Measurements from ENCODE around the gene U2AF2.

Gene U2AF2

DNA sequence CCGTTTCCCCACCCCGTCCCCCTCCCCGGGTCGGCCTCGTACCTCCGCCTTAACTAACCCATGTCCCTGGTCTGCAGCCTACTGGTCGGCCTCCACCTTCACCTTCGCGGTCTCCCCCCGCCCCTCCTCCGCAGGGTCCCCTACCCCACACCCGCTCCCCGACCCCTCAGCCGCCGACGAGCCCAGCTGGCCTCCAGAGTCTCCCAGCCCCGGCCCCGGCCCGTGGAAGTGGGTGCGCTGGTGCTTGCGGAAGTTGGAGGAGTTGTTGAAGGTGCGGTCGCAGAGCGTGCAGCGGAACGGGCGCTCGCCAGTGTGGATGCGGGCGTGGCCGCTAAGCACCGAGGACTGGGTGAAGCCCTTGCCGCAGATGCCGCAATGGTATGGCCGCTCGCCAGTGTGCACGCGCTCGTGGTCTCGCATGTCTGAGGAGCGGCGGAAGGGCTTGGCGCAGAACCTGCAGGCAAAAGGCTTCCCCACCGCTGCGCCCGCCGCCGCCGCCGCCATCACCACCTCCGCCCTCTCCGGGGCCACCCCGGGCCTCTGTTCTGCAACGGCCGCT, 33.1 kb upstream of the U2AF2 start:
- DNase-seq (ENCODE audit: low read depth), result no peak

DNA sequence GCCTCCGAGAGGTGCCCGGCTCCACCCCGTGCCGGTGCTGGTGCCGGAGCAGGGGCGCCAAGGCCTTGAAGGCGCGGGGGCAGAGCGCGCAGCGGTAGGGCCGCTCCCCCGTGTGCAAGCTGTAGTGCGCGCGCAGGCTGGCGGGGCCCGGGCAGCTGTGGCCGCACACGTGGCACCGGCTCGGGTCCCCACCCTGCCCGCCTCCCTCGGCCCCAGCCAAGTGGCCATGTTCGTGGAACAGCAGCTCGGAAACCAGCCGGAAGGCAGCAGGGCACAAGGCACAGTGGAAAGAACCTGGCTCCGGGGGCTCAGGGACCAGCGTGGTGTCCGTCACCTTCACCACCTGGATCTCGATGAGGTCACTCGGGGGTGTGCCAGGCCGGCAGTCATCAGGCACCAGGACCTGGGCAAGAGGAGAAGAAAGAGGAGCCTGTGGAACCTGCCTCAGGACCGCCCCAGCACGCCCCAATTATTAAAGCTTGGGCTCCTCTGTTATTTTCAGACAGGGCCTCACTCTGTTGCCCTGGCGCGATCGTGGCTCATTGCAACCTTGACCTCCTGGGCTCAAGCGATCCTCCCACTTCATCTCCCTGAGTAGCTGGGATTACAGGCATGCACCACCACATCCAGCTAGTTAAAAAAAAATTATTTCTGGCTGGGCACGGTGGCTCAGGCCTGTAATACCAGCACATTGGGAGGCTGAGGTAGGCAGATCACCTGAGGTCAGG, 32.4 kb upstream of the U2AF2 start:
- no peak for DNase-seq (ENCODE audit: low read depth)

DNA sequence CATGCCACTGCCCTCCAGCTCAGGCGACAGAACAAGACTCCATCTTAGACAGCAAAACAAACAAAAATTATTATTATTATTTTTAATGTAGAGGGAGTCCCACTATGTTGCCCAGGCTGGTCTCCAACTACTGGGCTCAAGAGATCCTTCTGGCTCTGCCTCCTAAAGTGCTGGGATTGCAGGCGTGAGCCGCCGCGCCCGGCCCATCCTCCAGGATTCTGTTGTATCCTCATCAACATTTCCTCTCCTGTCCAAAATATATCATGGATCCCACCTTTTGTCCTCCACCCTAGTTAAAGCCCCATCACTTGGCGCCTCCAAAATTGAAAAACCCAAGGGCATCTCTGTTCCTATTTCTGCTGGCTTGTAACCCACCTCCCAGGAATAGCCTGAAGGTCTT, 31.7 kb upstream of the U2AF2 start:
- no peak for DNase-seq (ENCODE audit: low read depth)

DNA sequence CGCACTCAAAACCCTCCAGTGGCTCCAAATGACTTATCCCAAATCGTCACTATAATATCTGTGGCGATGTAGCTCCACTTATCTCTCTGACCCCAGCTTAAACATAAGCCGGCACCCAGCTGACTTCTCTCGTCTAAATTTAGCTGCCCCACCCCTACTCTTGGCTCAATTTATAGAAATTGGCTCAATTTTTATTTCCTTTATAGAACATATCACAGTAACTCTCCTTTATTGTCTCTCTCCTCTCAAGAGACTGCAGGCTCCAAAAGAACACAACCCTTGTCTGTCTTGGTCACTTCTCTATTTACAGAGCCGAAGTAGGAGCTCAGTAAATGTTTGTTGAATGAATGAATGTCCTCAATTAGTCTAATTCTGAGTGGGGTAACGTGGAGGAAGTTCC, 31.3 kb upstream of the U2AF2 start:
- no peak for DNase-seq (ENCODE audit: low read depth)

DNA sequence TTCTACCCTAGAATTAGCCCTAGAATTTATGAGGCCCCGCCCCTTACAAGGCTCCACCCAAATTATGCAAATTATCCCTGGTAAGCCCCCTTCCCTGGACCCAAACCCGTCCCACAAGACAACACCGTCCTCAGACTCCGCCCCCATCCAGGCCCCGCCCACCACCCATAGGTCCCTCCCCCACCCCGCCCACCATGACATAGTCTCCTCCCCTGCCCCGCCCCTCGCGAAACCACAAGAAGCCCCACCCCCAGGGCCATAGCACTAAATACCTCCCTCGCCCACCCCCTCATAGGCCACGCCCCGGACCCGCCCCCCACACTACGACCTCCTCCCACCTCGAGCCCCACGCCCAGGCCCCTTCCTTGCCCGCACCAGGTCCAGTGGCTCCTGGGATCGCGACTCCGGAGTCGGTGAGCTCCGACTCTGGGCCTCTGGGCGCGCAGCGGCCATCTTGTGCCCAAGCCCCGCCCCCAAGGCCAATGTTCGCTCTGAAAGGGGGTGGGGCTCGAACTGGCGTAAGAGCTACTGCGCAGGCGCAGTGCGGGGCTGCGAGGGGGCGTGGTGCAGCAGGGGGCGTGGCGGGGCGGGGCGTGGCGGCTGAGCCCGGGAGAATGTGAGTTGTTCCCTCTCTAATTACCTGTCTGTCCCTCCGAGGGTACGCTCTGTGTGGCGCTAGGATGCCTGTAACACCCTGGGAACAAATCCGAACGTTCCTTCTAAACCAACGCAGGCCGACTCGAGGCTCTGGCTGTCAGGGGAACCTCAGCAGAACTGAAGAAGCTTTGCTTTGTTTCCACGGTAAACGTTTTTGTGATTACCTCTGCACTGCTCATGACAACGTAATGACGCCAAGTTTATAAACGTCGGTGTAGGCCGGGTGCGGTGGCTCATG, 30.5 kb upstream of the U2AF2 start, which contains the start of gene ZNF784:
TSS of gene ZNF784 (minus strand) at position 458 of the 895 bp plus-strand sequence. CDS start at position 453, 5 bp downstream.
- DNase-seq (ENCODE audit: low read depth), result no peak

DNA sequence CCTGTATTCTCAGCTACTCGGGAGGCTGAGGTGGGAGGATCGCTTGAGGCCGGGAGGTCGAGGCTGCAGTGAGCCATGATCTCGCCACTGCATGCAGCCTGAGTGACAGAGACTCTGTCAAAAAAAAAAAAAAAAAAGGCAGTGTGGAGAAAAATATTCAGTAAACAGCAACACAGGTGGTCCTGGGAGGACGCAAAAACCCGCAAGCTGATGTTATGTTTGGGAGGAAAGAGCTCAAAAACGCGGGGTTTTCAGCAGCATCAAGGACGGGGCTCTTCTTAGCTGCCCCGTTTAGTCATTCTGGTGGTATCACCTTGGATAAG, 29.9 kb upstream of the U2AF2 start:
- no peak for DNase-seq (ENCODE audit: low read depth)

DNA sequence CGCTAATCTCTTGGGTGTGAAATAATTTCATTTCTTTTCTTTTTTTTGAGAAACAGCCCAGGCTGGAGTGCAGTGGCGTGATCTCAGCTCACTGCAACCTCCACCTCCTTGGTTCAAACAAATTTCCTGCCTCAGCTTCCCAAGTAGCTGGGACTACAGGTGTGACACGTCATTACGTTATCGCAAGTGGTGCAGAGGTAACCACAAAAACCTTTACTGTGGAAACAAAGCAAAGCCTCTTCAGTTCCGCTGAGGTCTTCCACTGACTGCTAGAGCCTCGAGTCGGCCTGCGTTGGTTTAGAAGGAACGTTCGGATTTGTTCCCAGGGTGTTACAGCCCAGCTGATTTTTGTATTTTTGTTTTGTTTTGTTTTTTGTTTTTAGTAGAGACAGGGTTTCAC, 28.5 kb upstream of the U2AF2 start:
- DNase-seq (ENCODE audit: low read depth), result no peak

DNA sequence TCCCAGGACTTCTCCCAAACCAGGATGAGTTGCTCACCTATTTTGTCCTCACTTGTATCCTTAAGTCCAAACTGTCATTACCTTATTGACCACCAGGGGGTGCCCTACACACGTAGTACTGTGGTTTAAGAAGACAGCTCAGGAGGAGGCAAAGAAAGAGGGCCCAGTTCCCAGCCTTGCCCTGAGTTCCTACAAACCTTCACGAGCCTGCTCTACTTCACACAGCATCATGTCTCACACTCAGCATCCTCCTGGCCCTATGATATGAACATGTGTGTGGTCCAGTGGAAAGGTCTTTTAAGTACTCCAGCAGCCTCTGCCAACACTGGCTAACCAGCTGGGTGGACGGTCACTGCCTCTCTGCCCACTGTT, 22.4 kb upstream of the U2AF2 start:
- peak; percentile 79 for DNase-seq (ENCODE audit: low read depth)

DNA sequence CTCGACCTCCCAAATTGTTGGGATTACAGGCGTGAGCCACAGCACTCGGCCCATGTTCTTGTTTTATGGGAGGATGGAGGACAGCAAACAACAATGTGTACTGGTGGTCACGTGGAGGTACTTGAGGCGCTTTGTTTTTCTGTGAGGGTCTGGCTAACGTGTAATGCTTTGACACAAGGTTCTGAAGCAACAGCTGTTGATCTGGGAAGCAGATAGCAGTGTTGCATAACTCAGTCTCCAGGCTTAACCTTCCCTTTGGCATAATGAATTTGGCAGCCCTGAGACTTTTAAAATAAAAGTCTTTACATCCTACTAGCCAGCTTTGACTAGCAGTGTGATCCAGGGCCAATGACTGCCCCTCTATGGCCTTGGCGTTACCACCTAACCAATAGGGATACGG, 21.0 kb upstream of the U2AF2 start:
- DNase-seq (ENCODE audit: low read depth), result no peak

DNA sequence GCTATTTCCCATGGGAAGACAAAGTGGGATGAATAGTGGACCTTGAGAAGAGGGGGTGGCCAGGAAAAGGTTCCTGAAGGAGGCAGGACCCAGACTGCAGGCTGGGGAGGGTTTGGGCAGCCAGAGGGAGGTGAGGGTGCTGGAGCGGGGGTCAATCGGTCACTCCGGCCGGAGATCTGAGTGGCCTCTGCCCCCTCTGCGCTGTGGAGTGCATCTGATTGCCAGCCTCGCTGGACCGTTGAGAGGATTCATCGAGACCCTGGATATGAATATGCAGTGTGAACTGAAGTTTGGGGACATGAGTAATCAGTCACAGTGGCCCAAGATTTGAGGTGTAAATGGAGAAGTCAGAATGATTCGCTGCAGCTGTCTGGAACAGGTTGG, 19.5 kb upstream of the U2AF2 start:
- DNase-seq (ENCODE audit: low read depth), result no peak

DNA sequence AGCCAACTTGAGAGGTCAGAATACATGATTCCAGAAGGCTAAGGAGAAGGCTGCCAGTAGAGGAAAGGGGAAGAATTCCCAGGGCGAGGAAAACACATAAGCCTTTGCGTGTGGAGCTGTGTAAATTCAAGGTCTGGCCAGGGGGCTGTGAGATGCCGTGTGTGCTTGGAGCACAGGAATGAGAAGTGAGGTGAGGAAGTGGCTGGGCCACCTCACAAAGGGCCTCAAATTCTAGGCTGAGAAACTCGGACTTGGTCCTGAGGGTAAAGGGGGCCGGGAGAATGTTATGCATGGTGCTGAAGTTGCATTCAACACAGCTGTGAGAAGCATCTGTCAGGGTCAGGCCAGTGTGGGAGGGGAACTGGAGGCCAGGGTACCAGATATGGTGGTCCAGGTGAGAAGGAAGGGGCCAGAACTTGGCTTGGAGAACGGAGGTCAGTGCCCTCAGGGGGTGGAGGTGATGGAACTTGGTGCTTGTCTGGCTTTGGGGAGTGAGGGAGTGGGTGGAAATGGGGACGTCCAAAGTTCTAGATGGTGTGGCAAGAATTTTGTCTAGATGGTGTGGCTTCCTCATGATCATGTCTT, 18.9 kb upstream of the U2AF2 start:
- DNase-seq (ENCODE audit: low read depth), result no peak

DNA sequence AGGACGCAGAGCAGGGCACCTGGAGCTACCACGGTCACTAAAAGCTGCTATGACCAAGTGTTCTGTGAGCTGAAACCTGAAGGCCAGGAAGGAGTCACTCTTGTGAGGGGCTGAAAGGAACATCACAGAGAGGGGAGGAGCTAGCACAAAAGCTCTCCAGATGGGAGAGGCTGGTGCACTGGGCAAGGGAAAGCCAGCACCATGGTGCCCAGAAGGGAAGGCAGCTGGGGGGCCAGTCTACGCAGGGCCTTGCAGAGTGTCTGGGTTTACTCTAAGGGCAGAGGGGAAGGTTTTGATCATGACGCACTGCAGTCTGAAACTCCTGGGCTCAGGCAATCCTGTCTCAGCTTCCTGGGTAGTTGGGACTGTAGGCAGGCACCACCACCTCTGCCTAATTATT, 18.1 kb upstream of the U2AF2 start:
- DNase-seq (ENCODE audit: low read depth), result no peak

DNA sequence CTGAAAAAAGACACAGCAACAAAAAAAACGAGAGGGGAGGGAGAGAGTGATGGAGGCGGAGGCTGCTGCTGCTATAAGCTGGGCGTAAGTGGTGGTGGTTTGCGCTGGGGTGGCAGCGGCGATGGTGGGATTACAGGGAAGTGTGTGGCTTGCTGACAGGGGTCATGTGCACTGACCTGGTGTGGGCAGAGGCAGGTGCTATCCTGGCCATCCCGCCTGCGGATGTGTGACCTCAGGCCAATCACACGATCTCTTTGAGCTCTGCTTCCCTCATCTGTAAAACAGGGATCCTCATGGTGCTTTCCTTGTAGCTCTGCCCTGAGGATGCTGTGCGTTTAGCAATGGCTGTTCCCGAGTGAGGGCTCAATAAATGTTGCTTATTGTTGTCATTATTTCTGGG, 17.3 kb upstream of the U2AF2 start:
- no peak for DNase-seq (ENCODE audit: low read depth)

DNA sequence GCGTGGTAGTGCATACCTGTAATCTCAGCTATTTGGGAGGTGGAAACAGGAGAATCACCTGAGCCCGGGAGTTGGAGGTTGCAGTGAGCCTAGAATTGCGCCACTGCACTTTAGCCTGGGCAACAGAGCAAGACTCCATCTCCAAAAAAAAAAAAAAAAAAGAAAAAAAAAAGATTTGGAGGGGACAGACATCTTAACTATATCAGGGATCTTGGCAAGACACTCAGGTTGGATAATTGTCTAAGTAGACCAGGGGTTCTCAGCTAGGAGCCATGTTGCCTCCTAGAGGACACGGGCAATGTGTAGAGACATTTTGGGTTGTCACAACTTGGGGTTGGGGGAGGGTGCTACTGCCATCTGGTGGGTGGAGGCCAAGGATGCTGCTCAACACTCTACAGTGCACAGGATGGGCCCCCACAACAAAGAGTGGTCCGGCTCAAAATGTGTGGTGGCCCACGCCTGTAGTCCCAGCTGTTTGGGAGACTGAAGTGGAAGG, 15.9 kb upstream of the U2AF2 start:
- no peak for DNase-seq (ENCODE audit: low read depth)

DNA sequence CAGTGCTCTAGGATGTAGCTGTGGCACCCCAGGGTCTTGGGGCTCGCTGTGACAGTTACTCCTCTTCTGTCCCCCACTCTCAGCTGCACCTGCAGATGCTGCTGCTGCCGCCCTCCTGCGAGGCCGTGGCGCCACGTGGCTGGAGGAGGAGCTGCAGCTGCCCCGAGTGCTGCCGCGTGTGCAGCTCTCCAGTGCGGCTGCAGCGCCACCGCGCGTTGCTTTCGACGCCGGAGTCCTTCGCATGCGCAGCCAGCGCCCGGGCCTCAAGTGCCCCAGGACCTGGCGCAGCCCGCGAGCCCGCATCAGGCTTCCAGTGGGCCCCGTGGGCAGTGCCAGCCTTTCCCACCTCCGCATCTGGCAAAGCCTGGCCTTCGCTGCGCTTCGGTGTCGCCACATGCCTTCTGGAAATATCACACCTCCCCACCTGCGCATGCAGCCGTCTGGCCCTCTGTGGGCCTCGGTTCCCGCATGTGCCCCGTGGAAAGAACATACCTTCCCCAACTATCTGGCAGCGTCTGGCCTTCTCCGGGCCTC, 14.7 kb upstream of the U2AF2 start:
- DNase-seq (ENCODE audit: low read depth), result no peak

DNA sequence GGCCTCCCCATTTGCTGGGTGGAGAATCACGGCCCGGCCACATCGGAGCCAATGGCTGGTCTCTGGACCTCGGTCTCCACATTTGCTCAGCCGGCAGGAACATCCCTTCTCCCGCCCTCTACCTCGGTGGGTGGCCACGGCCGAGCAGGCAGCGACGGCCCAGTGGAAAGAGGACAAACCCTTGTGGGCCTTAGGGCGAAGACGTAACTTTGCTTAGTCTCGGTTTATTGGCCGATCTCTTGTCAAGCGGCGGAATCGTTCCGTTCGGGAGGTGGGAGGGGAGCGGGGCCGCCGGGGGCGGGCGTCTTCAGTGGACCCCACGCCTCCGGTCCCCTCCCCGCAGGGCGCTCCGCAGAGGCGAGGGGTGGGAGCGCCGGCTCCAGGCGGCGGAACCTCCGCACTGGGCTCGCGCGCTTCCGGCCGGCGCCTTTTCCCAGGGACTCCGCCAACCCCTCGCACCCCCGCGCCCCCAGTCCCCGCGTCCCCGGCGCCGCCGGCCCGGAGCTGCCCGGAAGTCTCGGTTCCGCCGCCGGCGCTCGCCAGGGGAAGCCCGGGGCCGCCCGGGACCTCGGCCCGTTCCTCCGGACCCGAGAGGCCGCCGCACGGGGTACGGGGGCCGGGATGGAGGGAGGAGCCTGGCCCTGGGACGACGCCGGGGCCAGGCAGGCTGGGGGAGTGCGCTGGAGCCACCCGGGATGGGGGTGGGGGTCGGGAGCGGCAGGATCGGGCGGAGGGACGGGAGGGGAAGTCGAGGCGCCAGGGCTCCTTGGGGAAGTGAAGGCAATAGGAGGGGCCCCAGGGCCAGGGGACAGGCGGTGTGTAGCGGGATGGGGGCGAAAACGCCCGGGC, 14.0 kb upstream of the U2AF2 start, which contains the start of gene ZNF580:
TSS of gene ZNF580 (plus strand) at position 426 of the 849 bp plus-strand sequence. CDS start 1,507 bp downstream, outside the sequence.
- DNase-seq (ENCODE audit: low read depth), result no peak

DNA sequence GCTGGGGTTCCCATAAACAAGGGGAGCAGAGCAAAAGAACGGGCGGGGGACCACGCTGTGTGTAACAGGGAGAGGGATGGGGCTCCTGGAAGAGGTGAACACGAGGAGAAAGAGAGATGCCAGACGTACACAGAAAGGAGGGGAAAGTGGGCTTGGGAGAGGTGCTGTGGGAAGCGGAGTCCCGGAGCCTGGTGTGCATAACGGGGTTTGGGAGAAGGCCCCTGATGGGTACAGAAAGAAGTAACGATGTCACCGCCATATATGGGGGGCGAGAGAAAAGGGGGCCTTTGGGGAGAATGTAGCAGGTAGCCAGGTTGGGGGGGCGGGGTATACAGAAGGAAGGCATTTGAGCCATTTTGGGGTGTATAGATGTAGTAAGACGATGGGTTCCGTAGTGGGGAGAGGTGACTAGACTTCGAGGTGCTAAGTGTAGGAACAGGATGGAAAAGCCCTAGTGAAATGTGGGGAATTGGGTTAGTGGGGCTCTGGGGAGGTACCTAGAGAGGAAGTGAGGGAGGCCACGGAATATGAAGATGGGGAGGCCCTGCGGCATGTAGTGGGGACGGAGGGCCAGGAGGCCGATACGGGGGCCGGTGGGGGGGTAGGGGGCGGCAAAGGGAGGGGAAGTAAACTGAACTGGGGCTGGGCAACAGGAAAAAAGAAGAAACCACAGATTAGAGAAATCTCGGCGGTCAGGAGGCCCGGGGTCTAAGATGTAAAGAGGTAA, 13.2 kb upstream of the U2AF2 start:
- no peak for DNase-seq (ENCODE audit: low read depth)

DNA sequence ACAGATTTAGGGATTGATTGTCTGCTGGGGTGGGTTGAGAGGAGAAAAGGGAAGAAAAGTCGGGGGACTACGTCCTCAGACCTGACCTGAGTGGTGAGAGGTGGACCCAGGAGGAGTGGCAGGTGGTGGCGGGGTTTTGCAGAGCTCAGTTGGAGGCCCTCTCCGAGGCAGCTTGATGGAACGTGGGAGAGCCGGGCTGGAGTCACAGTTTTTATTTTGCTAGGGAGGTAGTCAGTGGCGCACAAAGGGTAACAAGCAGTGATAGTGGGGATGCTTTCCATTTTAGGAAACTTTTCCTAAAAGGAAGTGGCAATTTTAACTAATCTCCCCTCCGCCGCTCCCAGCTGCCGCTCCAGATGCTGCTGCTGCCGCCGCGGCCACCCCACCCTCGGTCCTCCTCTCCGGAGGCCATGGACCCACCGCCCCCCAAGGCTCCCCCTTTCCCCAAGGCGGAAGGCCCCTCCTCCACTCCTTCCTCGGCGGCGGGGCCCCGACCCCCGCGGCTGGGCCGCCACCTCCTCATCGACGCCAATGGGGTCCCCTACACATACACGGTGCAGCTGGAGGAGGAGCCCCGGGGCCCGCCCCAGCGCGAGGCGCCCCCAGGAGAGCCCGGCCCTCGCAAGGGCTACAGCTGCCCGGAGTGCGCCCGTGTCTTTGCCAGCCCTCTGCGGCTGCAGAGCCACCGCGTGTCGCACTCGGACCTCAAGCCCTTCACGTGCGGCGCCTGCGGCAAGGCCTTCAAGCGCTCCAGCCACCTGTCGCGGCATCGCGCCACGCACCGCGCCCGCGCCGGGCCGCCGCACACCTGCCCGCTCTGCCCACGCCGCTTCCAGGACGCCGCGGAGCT, 12.5 kb upstream of the U2AF2 start:
- no peak for DNase-seq (ENCODE audit: low read depth)

DNA sequence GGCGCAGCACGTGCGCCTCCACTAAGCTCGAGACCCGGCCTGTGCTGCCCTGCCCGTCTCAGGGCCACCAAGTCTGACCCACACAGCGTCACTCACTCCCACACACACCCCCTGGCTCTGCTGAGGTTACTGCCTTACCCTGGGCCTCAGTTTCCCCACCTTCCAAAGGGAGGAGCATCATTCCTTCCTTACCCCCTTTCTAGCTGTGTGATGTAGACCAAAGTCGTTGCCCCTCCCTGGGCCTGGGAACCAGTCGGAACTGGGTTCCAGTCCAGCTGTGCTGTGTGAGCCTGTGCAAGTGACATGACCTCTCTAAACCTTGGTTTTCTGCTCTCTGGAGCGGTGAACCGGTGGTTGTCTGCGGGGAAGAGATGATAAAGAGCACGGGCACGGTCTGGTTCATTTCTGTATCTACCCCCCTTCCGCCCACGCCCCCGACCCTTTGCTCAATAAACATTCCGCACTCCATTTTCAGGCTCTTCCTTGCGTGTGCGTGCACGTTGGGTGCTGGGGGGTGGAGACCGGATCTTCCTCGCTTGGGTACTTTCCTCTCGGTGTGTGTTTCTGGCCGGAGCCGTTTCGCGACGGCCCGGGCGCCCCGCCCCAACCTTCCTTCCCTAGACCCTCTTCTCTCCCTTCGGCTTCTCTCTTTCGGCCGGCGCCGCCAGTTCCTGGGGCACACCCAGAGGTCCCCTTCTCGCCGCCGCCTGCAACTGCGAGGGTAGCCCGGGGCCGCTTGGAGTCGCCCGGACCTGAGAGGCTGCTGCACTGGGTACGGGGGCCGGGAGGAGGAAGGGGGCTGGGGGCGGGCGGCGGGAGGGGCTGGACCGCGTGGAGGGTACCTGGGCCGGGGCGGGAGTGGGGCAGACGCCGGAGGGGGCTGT, 11.6 kb upstream of the U2AF2 start, which contains the start of gene ZNF581:
TSS of gene ZNF581 (plus strand) at position 647 of the 884 bp plus-strand sequence. CDS start 923 bp downstream, outside the sequence.
- DNase-seq (ENCODE audit: low read depth), result no peak

All from HS-5 (cell line).